Prostate gland (tissue), 2 donors: Measurements from ENCODE around the gene SP8. TPM values are rescaled to one million over a fixed set of nuclear protein-coding genes. Genes with fewer than 3 reads are reported as not detected.

Source experiments
- DNase-seq: peaks from one replicate; pipeline ENCODE4 v3.0.0-alpha.2; 2019; ENCODE audit warnings: low spot score
- H3K27ac ChIP-seq, 2 donors: fragments of 200-600 bp; sonication (generic); 2 replicates each; pipeline ENCODE4 v1.5.1; 2017 to 2019
- H3K27me3 ChIP-seq: fragments of 200-600 bp; sonication (generic); replicated peaks from 2 replicates; pipeline ENCODE4 v1.5.1; 2019; ENCODE audit not compliant: insufficient read depth
- H3K36me3 ChIP-seq, 2 donors: fragments of 200-600 bp; sonication (generic); 1 replicate in 1 of 2; 2 replicates in 1 of 2; pipeline versions ENCODE4 v1.5.1 to v1.8.1; 2017 to 2019
- H3K4me1 ChIP-seq: fragments of 200-600 bp; sonication (generic); replicated peaks from 2 replicates; pipeline ENCODE4 v1.5.1; 2019
- H3K4me3 ChIP-seq, 2 donors: fragments of 200-600 bp; sonication (generic); 2 replicates each; pipeline ENCODE4 v1.5.1; 2017 to 2019
- H3K9me3 ChIP-seq: fragments of 200-600 bp; sonication (generic); 2 replicates; pipeline ENCODE4 v1.5.1; 2017
- POLR2A ChIP-seq: fragments of 450-650 bp; IDR thresholded peaks from one replicate; pipeline ENCODE4 v1.6.1; 2016; ENCODE audit warnings: antibody characterized with exemption, mild to moderate bottlenecking
- POLR2AphosphoS5 ChIP-seq: sonication (generic); formaldehyde crosslinking; IDR thresholded peaks from one replicate; pipeline ENCODE4 v1.6.1; 2017; ENCODE audit warnings: antibody characterized with exemption
- WGBS: methylation state at CpG from one replicate; pipeline ENCODE4 v1.1.5; 2018; 5-methylcytosine and 5-hydroxymethylcytosine counted together
- intact Hi-C: fragments of 100-400 bp; cut with DNase I; formaldehyde crosslinking; loops from one replicate; pipeline ENCODE4 v1.14.2; 2022
- total RNA-seq, 2 donors: library from RNA; depleted of rRNA; stranded (reverse); fragments of >200 nt; gene quantifications; one replicate each; pipeline ENCODE4 v1.1.0, GENCODE V29; 2016
- TF ChIP-seq, protein P1 (sequence below), 4 experiments: fragments of 200-600 bp in 2 of 4; fragments of 450-650 bp in 2 of 4; sonication (generic) in 2 of 4; IDR thresholded peaks; 1 replicate in 3 of 4; 2 replicates in 1 of 4; pipeline ENCODE4 v1.5.1; 2016 to 2019; ENCODE audit warnings: antibody characterized with exemption in 4 of 4, mild to moderate bottlenecking in 2 of 4, moderate library complexity in 2 of 4

Gene SP8
- total RNA-seq, 2 donors from 2014 or later = 7.4 to 44.5 TPM

DNA sequence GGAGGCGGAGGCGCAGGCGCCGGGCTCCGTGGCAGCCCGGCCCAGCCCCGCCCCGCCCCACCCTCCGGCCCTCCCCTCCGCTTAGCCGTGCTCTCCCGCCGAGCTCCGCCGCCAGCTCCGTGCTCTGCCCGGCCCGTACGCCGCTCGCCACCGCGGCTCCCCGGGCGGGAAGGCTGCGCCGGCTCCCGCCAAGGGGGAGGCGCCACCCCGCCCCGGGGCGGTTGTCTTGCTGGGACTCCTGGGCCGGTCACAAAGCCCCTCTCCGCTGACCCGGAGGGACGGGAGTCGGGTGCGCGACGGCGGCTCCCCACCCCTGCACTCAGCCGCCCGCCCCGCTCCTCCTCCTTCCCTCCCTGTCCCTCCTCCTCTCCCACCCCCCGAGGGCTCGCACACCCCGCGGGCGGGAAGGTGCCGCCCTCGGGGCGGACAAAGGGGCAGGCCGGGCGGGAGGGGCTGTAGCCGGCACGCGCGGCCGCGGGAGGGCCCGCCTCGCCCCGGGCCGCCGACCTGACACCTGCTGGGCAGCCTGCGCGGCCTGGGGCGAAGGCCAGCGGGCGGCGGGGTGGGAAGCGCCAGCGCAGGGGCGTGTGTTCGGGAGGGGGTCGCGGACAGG is 11.5 kb upstream of the SP8 start:
- under 1% methylated on average over 17 of the region's 77 CpGs for whole genome bisulfite sequencing
- peak overlapping the region; percentile 90 to 92 for H3K27ac ChIP-seq
- H3K27me3 ChIP-seq = no peaks in the 10 kb centered on the region

DNA sequence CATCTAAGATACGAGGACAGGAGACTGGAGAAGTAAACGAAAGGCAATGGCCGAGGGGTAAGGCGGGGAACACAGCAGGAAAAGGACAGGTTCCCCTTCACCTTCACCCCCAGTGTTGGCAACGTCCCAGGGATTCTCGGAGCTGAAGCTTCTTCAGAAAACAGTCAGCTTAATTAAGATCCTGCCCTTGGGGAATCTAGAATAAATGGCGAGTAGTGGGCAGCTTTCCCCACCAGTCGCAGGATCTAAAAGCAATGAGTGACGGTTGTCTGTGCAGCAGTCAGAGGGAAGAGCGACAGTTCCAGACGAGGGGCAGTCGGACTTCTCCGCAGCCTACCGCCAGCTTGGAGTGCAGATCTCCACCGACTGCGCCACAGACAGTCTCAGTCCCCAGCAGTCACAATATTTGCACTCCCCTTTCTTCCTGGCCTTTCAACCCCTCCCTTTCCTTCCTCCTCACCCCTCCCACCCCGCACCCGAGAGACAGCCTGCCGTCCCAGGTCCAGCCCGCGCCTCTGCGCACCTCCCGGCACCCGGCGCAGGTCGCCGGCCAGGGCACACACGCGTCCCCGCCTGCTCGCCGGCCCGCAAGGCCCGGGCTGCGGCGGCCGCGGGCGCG is 10.9 kb upstream of the SP8 start:
- peak; percentile 59 for DNase-seq
- TF ChIP-seq, protein P1, sequence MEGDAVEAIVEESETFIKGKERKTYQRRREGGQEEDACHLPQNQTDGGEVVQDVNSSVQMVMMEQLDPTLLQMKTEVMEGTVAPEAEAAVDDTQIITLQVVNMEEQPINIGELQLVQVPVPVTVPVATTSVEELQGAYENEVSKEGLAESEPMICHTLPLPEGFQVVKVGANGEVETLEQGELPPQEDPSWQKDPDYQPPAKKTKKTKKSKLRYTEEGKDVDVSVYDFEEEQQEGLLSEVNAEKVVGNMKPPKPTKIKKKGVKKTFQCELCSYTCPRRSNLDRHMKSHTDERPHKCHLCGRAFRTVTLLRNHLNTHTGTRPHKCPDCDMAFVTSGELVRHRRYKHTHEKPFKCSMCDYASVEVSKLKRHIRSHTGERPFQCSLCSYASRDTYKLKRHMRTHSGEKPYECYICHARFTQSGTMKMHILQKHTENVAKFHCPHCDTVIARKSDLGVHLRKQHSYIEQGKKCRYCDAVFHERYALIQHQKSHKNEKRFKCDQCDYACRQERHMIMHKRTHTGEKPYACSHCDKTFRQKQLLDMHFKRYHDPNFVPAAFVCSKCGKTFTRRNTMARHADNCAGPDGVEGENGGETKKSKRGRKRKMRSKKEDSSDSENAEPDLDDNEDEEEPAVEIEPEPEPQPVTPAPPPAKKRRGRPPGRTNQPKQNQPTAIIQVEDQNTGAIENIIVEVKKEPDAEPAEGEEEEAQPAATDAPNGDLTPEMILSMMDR (IDR thresholded peaks at IDR 0.05) = no peak
- TF ChIP-seq POLR2A = peak; percentile 43
- peak; percentile 14 for TF ChIP-seq POLR2AphosphoS5
- intact Hi-C loops = no loop called here
- no peaks in the 10 kb centered on the region for H3K36me3 ChIP-seq
- H3K27me3 ChIP-seq = no peaks in the 10 kb centered on the region
- WGBS = 2% methylated on average over 40 of the region's 40 CpGs
- H3K4me1 ChIP-seq = no peaks in the 10 kb centered on the region
- peak overlapping the region; percentile 51 to 69 for H3K4me3 ChIP-seq
- H3K27ac ChIP-seq = peak overlapping the region; percentile 90 to 92
- H3K9me3 ChIP-seq = no peaks in the 10 kb centered on the region

More for the DNA sequence above, 11.5 kb upstream of the SP8 start:
- H3K9me3 ChIP-seq = no peaks in the 10 kb centered on the region
- H3K4me1 ChIP-seq = no peaks in the 10 kb centered on the region
- H3K4me3 ChIP-seq = peak overlapping the region; percentile 51 to 69
- no peaks in the 10 kb centered on the region for H3K36me3 ChIP-seq
- TF ChIP-seq POLR2A (peak; percentile 36), POLR2AphosphoS5 (peak; percentile 21)
- TF ChIP-seq, protein P1 (IDR thresholded peaks at IDR 0.05) = peak in 2 of 4 experiments; percentile 4 to 12
- DNase-seq = peak; percentile 75
- intact Hi-C loops = no loop called here

DNA sequence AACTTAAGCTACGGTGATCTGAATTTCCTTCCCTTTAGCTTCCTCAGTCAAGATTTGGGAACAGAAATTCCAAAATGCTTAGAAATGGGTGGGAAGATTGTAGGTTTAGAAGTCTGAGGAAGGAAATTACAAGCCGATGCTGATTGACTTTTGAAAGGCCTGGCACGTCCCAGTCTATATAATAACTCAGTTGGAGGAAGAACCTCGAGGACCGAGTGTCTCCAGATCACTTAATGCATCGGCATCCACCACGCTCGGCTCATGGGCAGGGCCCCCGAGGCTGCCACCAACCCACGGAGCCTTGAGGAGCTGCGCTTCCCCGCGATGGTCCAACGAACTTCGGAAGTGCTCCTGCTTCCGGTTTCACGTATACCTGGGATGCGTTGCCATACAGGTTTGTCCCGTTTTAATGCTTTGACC is 10.4 kb upstream of the SP8 start:
- 5% methylated on average over 19 of the region's 19 CpGs for WGBS

DNA sequence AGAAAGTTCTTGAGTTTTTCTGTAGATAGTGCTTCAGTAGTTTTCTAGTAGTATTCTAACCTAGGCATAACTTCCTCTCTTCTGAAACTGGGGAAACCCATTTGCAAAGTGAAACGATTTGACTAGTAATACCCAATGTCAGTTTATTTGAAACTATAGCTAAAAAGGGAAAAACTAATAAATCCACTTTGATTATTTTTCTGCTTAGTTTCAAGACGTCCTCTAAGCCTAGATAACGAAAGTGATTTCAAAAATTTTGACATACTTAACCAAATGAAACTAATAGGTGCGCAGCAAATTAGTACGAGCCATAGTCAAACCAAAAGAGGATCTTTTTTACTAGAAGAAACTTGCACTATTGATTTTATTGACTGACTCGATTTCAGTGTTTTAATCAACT is 9.8 kb upstream of the SP8 start:
- TF ChIP-seq POLR2AphosphoS5 = no peak
- WGBS = 52% methylated on average over 6 of the region's 6 CpGs
- H3K36me3 ChIP-seq = no peaks in the 10 kb centered on the region
- DNase-seq = no peak
- intact Hi-C loops = no loop called here
- H3K27me3 ChIP-seq = no peaks in the 10 kb centered on the region
- H3K9me3 ChIP-seq = no peaks in the 10 kb centered on the region
- H3K27ac ChIP-seq = peak overlapping the region; percentile 90 to 92
- peak overlapping the region in 1 of 2 donors; percentile 69 for H3K4me3 ChIP-seq
- H3K4me1 ChIP-seq = no peaks in the 10 kb centered on the region

More for the DNA sequence above, 10.4 kb upstream of the SP8 start:
- Histone ChIP-seq H3K27me3 (no peaks in the 10 kb centered on the region), H3K9me3 (no peaks in the 10 kb centered on the region), H3K36me3 (no peaks in the 10 kb centered on the region), H3K4me3 (peak overlapping the region; percentile 51 to 69), H3K4me1 (no peaks in the 10 kb centered on the region), H3K27ac (peak overlapping the region; percentile 90 to 92)
- no peak for DNase-seq
- TF ChIP-seq, protein P1 (IDR thresholded peaks at IDR 0.05) = no peak
- peak; percentile 35 for TF ChIP-seq POLR2AphosphoS5
- intact Hi-C loops = no loop called here

DNA sequence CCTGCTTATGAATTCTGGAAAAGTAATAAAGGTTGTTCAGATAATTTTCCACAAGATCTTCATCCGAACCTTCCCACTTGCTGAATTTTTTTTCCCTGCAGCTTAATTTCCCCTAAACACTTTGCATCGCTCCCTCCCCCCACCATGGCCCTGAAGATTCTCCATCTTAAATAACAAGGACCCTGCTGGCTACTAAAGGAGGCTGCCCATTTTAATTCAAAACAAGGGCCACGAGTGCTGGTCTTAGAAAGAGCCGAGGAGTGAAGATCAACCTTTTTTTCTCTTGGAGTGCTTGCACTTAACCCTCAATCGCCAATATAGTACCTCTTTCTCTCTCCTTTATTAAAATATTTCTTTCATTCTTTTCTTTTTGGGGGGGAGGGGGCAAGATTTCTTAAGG is 9.2 kb upstream of the SP8 start:
- 55% methylated on average over 5 of the region's 5 CpGs for WGBS
- H3K36me3 ChIP-seq = no peaks in the 10 kb centered on the region
- peak overlapping the region; percentile 90 to 92 for H3K27ac ChIP-seq
- intact Hi-C loops = no loop called here
- H3K9me3 ChIP-seq = no peaks in the 10 kb centered on the region
- TF ChIP-seq POLR2AphosphoS5 (no peak), POLR2A (no peak)
- TF ChIP-seq, protein P1 (IDR thresholded peaks at IDR 0.05) = no peak
- no peaks in the 10 kb centered on the region for H3K27me3 ChIP-seq
- no peak for DNase-seq
- H3K4me1 ChIP-seq = no peaks in the 10 kb centered on the region
- H3K4me3 ChIP-seq = peak overlapping the region in 1 of 2 donors; percentile 69
